SK-N-SH (cell line): ENCODE measurements around the gene ARAP1. TPM values are rescaled to one million over a fixed set of nuclear protein-coding genes. Genes with fewer than 3 reads are reported as not detected.

Experiments
- CTCF ChIA-PET: fragments of 300-600, 350-600 bp; formaldehyde crosslinking; extraction: SDS; loops from one replicate; lab custom pipeline; 2021; lab: Yijun Ruan, JAX
- POLR2A ChIA-PET: fragments of 350-600 bp; sonication (Branson Sonifier 250); formaldehyde crosslinking; extraction: SDS; loops from one replicate; lab custom pipeline; 2020; ENCODE audit warnings: antibody characterized with exemption, inconsistent platforms; lab: Yijun Ruan, JAX
- DNase-seq: peaks from one replicate; pipeline ENCODE4 v3.0.0; 2012
- H2AFZ ChIP-seq: fragments of 200-600 bp; sonication (generic); 2 replicates; pipeline ENCODE4 v1.8.1; 2016; ENCODE audit warnings: antibody characterized with exemption, mild to moderate bottlenecking, low read depth
- H3F3A ChIP-seq: fragments of 200-600 bp; sonication (generic); replicated peaks from 2 replicates; pipeline ENCODE3; 2016; ENCODE audit warnings: antibody characterized with exemption, mild to moderate bottlenecking; ENCODE audit not compliant: insufficient read depth
- H3K27ac ChIP-seq, 2 experiments: fragments of 200-500 bp in 1 of 2; fragments of 200-600 bp in 1 of 2; sonication (Bioruptor generic) in 1 of 2; sonication (generic), shearing (Covaris generic) in 1 of 2; 2 replicates each; pipeline versions ENCODE4 v1.5.1 to v1.6.1; 2014 to 2016; ENCODE audit warnings: low read depth in 2 of 2, inconsistent platforms in 1 of 2, low read length in 1 of 2, mild to moderate bottlenecking in 1 of 2, mixed read lengths in 1 of 2
- H3K27me3 ChIP-seq: fragments of 200-600 bp; sonication (generic), shearing (Covaris generic); 2 replicates; pipeline ENCODE4 v1.6.1; 2016; ENCODE audit warnings: mixed run types; ENCODE audit not compliant: insufficient read depth
- H3K36me3 ChIP-seq, 2 experiments: fragments of 200-500 bp in 1 of 2; fragments of 200-600 bp in 1 of 2; sonication (Bioruptor generic) in 1 of 2; sonication (generic) in 1 of 2; replicated peaks in 1 of 2; 2 replicates each; pipeline versions ENCODE3 to v1.5.1; 2014 to 2016; ENCODE audit warnings: low read length in 1 of 2, mild to moderate bottlenecking in 1 of 2; ENCODE audit not compliant: insufficient read depth in 2 of 2, control insufficient read depth in 1 of 2
- H3K4me1 ChIP-seq, 2 experiments: fragments of 200-500 bp in 1 of 2; fragments of 200-600 bp in 1 of 2; sonication (Bioruptor generic) in 1 of 2; sonication (generic), shearing (Covaris generic) in 1 of 2; 2 replicates each; pipeline versions ENCODE4 v1.5.1 to v1.6.1; 2014 to 2016; ENCODE audit warnings: low read depth in 1 of 2, low read length in 1 of 2, mixed run types in 1 of 2; ENCODE audit not compliant: insufficient read depth in 2 of 2, control insufficient read depth in 1 of 2
- H3K4me2 ChIP-seq: fragments of 200-600 bp; sonication (generic), shearing (Covaris generic); 2 replicates; pipeline ENCODE4 v1.6.1; 2017; ENCODE audit warnings: mixed run types
- H3K4me3 ChIP-seq, 2 experiments: fragments of 200-500 bp in 1 of 2; fragments of 200-600 bp in 1 of 2; sonication (Bioruptor generic) in 1 of 2; sonication (generic), shearing (Covaris generic) in 1 of 2; 2 replicates each; pipeline versions ENCODE4 v1.5.1 to v1.8.1; 2014 to 2016; ENCODE audit warnings: low read depth in 2 of 2, inconsistent platforms in 1 of 2, low read length in 1 of 2, mild to moderate bottlenecking in 1 of 2, mixed read lengths in 1 of 2, moderate library complexity in 1 of 2
- H3K79me2 ChIP-seq: fragments of 200-600 bp; sonication (generic); 2 replicates; pipeline ENCODE4 v1.8.1; 2017; ENCODE audit warnings: mild to moderate bottlenecking; ENCODE audit not compliant: insufficient read depth
- H3K9ac ChIP-seq: fragments of 200-600 bp; sonication (generic); 2 replicates; pipeline ENCODE4 v1.6.1; 2017; ENCODE audit warnings: mixed run types
- H3K9me2 ChIP-seq: fragments of 200-600 bp; sonication (generic); 2 replicates; pipeline ENCODE4 v1.6.1; 2017; ENCODE audit warnings: mixed run types
- H3K9me3 ChIP-seq: fragments of 200-600 bp; sonication (generic); 2 replicates; pipeline ENCODE4 v1.6.1; 2017; ENCODE audit warnings: mixed run types, mild to moderate bottlenecking, moderate library complexity
- H4K20me1 ChIP-seq: fragments of 200-600 bp; sonication (generic); 2 replicates; pipeline ENCODE4 v1.6.1; 2017; ENCODE audit warnings: mild to moderate bottlenecking, mixed run types; ENCODE audit not compliant: insufficient read depth
- ELF1 ChIP-seq: IDR thresholded peaks from 2 replicates; pipeline ENCODE4 v1.4.0; 2012
- EP300 ChIP-seq, 2 experiments: IDR thresholded peaks; 2 replicates each; pipeline versions ENCODE4 v1.4.0 to v1.6.1; 2012; ENCODE audit warnings: borderline replicate concordance in 1 of 2, low read depth in 1 of 2, low read length in 1 of 2
- NRF1 ChIP-seq: IDR thresholded peaks from 2 replicates; pipeline ENCODE4 v1.6.1; 2012; ENCODE audit warnings: low read depth, mild to moderate bottlenecking, low read length
- PBX3 ChIP-seq: IDR thresholded peaks from 2 replicates; pipeline ENCODE4; 2012
- RAD21 ChIP-seq: IDR thresholded peaks from 2 replicates; pipeline ENCODE4 v1.6.1; 2012; ENCODE audit warnings: mild to moderate bottlenecking, low read length
- RXRA ChIP-seq: IDR thresholded peaks from 2 replicates; pipeline ENCODE4 v1.4.0; 2012; ENCODE audit warnings: low read depth, mild to moderate bottlenecking, borderline replicate concordance
- TCF12 ChIP-seq: IDR thresholded peaks from 2 replicates; pipeline ENCODE4 v1.4.0; 2012
- TEAD4 ChIP-seq: IDR thresholded peaks from 2 replicates; pipeline ENCODE4 v1.4.0; 2012; ENCODE audit warnings: mild to moderate bottlenecking, borderline replicate concordance; ENCODE audit not compliant: insufficient read depth
- YY1 ChIP-seq: IDR thresholded peaks from 2 replicates; pipeline ENCODE4 v1.4.0; 2012; ENCODE audit warnings: low read depth, mild to moderate bottlenecking
- WGBS: methylation state at CpG from one replicate; pipeline ENCODE4 v1.1.6; 2017; ENCODE audit warnings: low lambda C conversion rate; 5-methylcytosine and 5-hydroxymethylcytosine counted together
- polyA plus RNA-seq, 3 experiments: library from polyadenylated mRNA; depleted of rRNA; stranded (reverse); fragments of >200 nt; gene quantifications; 2 replicates each; pipeline ENCODE4 v1.2.3, GENCODE V29; 2012
- TF ChIP-seq, protein P1 (sequence below): IDR thresholded peaks from 2 replicates; pipeline ENCODE4 v1.4.0; 2012; ENCODE audit warnings: low read depth
- TF ChIP-seq, protein P2 (sequence below): IDR thresholded peaks from 2 replicates; pipeline ENCODE4 v1.4.0; 2012; ENCODE audit warnings: low read depth, borderline replicate concordance
- TF ChIP-seq, protein P3 (sequence below): fragments of 200-600 bp; sonication (generic); IDR thresholded peaks from 2 replicates; pipeline ENCODE4 v1.6.1; 2017; ENCODE audit warnings: antibody characterized with exemption, mild to moderate bottlenecking, moderate library complexity

ARAP1 gene
- polyA plus RNA-seq, 1 of the 3 experiments (the other 2 are of a cell fraction), result 56.6 TPM

GRCh38 chr11:72738199-72739141, 13.7 kb downstream of the ARAP1 start:
- no peak overlapping the region for H3K9ac ChIP-seq
- no peak for TF ChIP-seq NRF1
- no peak for TF ChIP-seq ELF1
- no peak for TF ChIP-seq YY1
- TF ChIP-seq, protein P1, sequence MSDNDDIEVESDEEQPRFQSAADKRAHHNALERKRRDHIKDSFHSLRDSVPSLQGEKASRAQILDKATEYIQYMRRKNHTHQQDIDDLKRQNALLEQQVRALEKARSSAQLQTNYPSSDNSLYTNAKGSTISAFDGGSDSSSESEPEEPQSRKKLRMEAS, result no peak
- TF ChIP-seq, protein P2, sequence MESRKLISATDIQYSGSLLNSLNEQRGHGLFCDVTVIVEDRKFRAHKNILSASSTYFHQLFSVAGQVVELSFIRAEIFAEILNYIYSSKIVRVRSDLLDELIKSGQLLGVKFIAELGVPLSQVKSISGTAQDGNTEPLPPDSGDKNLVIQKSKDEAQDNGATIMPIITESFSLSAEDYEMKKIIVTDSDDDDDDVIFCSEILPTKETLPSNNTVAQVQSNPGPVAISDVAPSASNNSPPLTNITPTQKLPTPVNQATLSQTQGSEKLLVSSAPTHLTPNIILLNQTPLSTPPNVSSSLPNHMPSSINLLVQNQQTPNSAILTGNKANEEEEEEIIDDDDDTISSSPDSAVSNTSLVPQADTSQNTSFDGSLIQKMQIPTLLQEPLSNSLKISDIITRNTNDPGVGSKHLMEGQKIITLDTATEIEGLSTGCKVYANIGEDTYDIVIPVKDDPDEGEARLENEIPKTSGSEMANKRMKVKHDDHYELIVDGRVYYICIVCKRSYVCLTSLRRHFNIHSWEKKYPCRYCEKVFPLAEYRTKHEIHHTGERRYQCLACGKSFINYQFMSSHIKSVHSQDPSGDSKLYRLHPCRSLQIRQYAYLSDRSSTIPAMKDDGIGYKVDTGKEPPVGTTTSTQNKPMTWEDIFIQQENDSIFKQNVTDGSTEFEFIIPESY, result no peak
- no peak for TF ChIP-seq TCF12
- TF ChIP-seq, protein P3, sequence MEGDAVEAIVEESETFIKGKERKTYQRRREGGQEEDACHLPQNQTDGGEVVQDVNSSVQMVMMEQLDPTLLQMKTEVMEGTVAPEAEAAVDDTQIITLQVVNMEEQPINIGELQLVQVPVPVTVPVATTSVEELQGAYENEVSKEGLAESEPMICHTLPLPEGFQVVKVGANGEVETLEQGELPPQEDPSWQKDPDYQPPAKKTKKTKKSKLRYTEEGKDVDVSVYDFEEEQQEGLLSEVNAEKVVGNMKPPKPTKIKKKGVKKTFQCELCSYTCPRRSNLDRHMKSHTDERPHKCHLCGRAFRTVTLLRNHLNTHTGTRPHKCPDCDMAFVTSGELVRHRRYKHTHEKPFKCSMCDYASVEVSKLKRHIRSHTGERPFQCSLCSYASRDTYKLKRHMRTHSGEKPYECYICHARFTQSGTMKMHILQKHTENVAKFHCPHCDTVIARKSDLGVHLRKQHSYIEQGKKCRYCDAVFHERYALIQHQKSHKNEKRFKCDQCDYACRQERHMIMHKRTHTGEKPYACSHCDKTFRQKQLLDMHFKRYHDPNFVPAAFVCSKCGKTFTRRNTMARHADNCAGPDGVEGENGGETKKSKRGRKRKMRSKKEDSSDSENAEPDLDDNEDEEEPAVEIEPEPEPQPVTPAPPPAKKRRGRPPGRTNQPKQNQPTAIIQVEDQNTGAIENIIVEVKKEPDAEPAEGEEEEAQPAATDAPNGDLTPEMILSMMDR, result no peak
- no peak for TF ChIP-seq TEAD4
- TF ChIP-seq PBX3, result no peak
- no peak for TF ChIP-seq RXRA
- no peak for TF ChIP-seq EP300 (IDR thresholded peaks at IDR 0.05; ENCODE audit: borderline replicate concordance in 1 of 2, low read depth in 1 of 2, low read length in 1 of 2)
- TF ChIP-seq RAD21, result no peak
- TF ChIP-seq, all 33 proteins: peak for 0
- Histone ChIP-seq H3K4me1 (peaks cover 21 to 53% of the 10 kb centered on the region in 2 experiments; a peak in 3 of 4 replicates), H3K27ac (no peak overlapping the region), H2AFZ (no peak overlapping the region), H3K4me2 (no peak overlapping the region), H3K36me3 (no peaks in the 10 kb centered on the region), H3K9me3 (no peaks in the 10 kb centered on the region), H3F3A (peaks cover 15% of the 10 kb centered on the region), H3K79me2 (peaks cover 31% of the 10 kb centered on the region; the same call in 1 of the 2 replicates), H3K27me3 (no peaks in the 10 kb centered on the region), H3K9me2 (no peaks in the 10 kb centered on the region), H3K4me3 (no peak overlapping the region), H4K20me1 (peaks cover 4% of the 10 kb centered on the region; the same call in 1 of the 2 replicates)
- ChIA-PET POLR2A (no interaction called here), CTCF (interaction anchor here (5.2 to 18.2 kb wide), 2 partner anchors 13 to 55 kb away, joined by 42 to 198 read pairs; partner anchors contain the start of gene STARD10)
- DNase-seq, result no peak
- 94% methylated on average over 8 of the region's 11 CpGs for WGBS
